ENCODE measurements around the gene HTR1B.

DNA sequence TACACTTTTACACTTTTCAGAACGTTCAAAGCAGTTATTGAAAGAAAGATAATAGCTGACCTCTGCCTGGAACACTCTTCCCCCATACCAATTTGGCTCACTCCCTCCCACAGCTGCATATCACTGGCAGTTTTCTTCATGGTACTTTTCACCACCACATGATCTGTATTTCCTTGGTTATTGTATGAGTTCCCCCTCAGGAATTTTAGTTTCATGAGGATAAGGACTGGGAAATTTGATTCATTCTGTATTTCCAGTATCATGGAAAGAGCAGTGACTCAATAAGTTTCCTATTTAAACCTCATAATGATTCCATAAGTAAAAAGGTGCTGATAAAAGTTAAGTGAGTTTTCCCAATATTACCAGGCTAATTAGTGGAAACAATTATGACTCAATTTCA lies 16.0 kb downstream of the HTR1B start:
- TF ChIP-seq, protein P1, sequence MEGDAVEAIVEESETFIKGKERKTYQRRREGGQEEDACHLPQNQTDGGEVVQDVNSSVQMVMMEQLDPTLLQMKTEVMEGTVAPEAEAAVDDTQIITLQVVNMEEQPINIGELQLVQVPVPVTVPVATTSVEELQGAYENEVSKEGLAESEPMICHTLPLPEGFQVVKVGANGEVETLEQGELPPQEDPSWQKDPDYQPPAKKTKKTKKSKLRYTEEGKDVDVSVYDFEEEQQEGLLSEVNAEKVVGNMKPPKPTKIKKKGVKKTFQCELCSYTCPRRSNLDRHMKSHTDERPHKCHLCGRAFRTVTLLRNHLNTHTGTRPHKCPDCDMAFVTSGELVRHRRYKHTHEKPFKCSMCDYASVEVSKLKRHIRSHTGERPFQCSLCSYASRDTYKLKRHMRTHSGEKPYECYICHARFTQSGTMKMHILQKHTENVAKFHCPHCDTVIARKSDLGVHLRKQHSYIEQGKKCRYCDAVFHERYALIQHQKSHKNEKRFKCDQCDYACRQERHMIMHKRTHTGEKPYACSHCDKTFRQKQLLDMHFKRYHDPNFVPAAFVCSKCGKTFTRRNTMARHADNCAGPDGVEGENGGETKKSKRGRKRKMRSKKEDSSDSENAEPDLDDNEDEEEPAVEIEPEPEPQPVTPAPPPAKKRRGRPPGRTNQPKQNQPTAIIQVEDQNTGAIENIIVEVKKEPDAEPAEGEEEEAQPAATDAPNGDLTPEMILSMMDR (IDR thresholded peaks at IDR 0.05; ENCODE audit: insufficient read depth, low read depth, low read length), result no peak
- TF ChIP-seq EZH2 (IDR thresholded peaks at IDR 0.05; ENCODE audit: insufficient read depth, low read length), result no peak
